SU-DHL-6 (cell line): Measurements from ENCODE around the gene PHLDB1.

Experiments used
- H2AFZ ChIP-seq: fragments of 200-600 bp; sonication (generic); 2 replicates; pipeline ENCODE4 v1.6.1; 2014; ENCODE audit warnings: low read depth, mild to moderate bottlenecking, moderate library complexity, mixed read lengths, antibody characterized with exemption, low read length; ENCODE audit not compliant: severe bottlenecking
- H3F3A ChIP-seq: fragments of 200-600 bp; shearing (Covaris generic); 2 replicates; pipeline ENCODE4 v1.6.0; 2016; ENCODE audit warnings: antibody characterized with exemption, mild to moderate bottlenecking; ENCODE audit not compliant: insufficient read depth
- H3K27ac ChIP-seq: fragments of 200-600 bp; sonication (generic); 2 replicates; pipeline ENCODE4 v1.5.1; 2016; ENCODE audit warnings: low read depth, mild to moderate bottlenecking, low read length, moderate library complexity, mixed read lengths
- H3K27me3 ChIP-seq: fragments of 200-600 bp; sonication (generic), shearing (Covaris generic); 2 replicates; pipeline ENCODE4 v1.6.0; 2014; ENCODE audit warnings: mild to moderate bottlenecking, low read length
- H3K36me3 ChIP-seq: fragments of 200-600 bp; sonication (generic); 2 replicates; pipeline ENCODE4 v1.6.1; 2014; ENCODE audit warnings: mild to moderate bottlenecking, low read length, mixed read lengths
- H3K4me2 ChIP-seq: fragments of 300-600, 200-600 bp; shearing (Covaris generic), sonication (generic); 2 replicates; pipeline ENCODE4 v1.6.0; 2014; ENCODE audit warnings: low read length, low read depth, mild to moderate bottlenecking; ENCODE audit not compliant: poor library complexity, severe bottlenecking
- H3K4me3 ChIP-seq: fragments of 200-600 bp; sonication (generic); 2 replicates; pipeline ENCODE4 v1.5.1; 2014; ENCODE audit warnings: antibody characterized with exemption, low read length, mild to moderate bottlenecking, mixed read lengths; ENCODE audit not compliant: insufficient read depth, poor library complexity, severe bottlenecking
- H3K79me2 ChIP-seq: fragments of 200-600 bp; sonication (generic); 2 replicates; pipeline ENCODE4 v1.6.1; 2014; ENCODE audit warnings: mild to moderate bottlenecking, low read length, moderate library complexity; ENCODE audit not compliant: insufficient read depth
- H3K9ac ChIP-seq: fragments of 200-600 bp; sonication (generic); 2 replicates; pipeline ENCODE4 v1.7.0; 2014; ENCODE audit warnings: mild to moderate bottlenecking, low read length
- H3K9me2 ChIP-seq: fragments of 200-600 bp; sonication (generic); replicated peaks from 2 replicates; pipeline ENCODE4 v1.6.1; 2014; ENCODE audit warnings: low read length; ENCODE audit not compliant: insufficient read depth
- H3K9me3 ChIP-seq: fragments of 200-600 bp; sonication (generic); 2 replicates; pipeline ENCODE4 v1.6.1; 2014; ENCODE audit warnings: low read length, mixed read lengths; ENCODE audit not compliant: insufficient read depth
- H4K20me1 ChIP-seq: fragments of 200-600 bp; sonication (generic); 2 replicates; pipeline ENCODE4 v1.6.1; 2014; ENCODE audit warnings: low read depth, mild to moderate bottlenecking, antibody characterized with exemption, low read length, moderate library complexity, mixed read lengths
- EZH2phosphoT487 ChIP-seq: fragments of 200-600 bp; sonication (generic), shearing (Covaris generic); conservative IDR thresholded peaks from 2 replicates; pipeline ENCODE4 v1.6.1; 2018; ENCODE audit warnings: mild to moderate bottlenecking, antibody characterized with exemption, low read length, moderate library complexity, mixed read lengths
- TF ChIP-seq, protein P1 (sequence below): fragments of 200-600 bp; sonication (generic); IDR thresholded peaks from one replicate; pipeline ENCODE4 v1.5.1; 2017; ENCODE audit warnings: antibody characterized with exemption, mild to moderate bottlenecking, low read length, moderate library complexity; ENCODE audit not compliant: insufficient read depth, poor library complexity, severe bottlenecking

Gene PHLDB1

DNA sequence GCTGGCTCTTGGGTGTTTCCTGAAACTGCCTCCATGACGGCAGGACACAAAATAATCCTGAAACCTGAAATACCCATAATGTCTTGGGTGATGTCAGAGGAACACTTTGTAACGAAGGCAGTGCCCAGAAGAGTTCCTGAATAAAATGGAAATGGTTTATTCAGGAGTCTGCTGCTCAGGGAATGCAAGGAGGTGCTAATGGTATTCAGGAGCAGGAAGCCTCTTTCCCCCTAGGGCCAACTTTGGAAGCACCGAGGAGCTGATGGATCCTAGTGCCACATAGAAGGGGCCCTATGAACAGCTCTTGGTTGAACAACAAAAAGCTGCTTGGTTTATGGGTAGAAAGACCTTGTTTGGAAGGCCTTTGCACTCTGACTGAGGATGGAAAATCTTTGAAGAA, 56.5 kb downstream of the PHLDB1 start:
- Histone ChIP-seq H3K9me3 (no peaks in the 10 kb centered on the region), H3K4me2 (no peak overlapping the region), H3K27ac (no peak overlapping the region), H3K27me3 (no peaks in the 10 kb centered on the region), H3K4me3 (no peak overlapping the region), H3F3A (no peaks in the 10 kb centered on the region), H3K9ac (no peak overlapping the region), H3K79me2 (no peaks in the 10 kb centered on the region), H3K9me2 (no peaks in the 10 kb centered on the region), H4K20me1 (no peaks in the 10 kb centered on the region), H2AFZ (no peak overlapping the region), H3K36me3 (no peaks in the 10 kb centered on the region)
- TF ChIP-seq, protein P1, sequence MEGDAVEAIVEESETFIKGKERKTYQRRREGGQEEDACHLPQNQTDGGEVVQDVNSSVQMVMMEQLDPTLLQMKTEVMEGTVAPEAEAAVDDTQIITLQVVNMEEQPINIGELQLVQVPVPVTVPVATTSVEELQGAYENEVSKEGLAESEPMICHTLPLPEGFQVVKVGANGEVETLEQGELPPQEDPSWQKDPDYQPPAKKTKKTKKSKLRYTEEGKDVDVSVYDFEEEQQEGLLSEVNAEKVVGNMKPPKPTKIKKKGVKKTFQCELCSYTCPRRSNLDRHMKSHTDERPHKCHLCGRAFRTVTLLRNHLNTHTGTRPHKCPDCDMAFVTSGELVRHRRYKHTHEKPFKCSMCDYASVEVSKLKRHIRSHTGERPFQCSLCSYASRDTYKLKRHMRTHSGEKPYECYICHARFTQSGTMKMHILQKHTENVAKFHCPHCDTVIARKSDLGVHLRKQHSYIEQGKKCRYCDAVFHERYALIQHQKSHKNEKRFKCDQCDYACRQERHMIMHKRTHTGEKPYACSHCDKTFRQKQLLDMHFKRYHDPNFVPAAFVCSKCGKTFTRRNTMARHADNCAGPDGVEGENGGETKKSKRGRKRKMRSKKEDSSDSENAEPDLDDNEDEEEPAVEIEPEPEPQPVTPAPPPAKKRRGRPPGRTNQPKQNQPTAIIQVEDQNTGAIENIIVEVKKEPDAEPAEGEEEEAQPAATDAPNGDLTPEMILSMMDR: no peak
- TF ChIP-seq EZH2phosphoT487: no peak

DNA sequence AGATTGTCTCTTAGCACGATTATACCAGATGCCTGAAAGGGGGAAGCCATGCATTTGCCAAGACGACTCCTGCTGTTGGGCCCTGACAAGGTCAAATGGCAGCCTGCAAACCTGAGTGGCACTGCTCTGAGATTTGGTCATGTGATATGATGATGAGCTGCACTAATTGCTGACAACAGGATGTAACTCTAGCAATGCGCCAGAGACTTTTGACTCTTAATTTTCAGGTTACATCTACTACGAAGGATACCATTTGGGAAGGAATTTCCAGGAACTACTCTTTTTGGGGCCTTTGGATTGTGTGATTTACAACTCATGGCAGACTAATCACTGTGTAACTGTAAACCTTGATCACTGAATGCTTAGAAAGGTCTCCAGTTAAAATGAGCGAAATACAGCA, 59.0 kb downstream of the PHLDB1 start:
- H3K36me3 ChIP-seq: no peaks in the 10 kb centered on the region
- no peak overlapping the region for H3K4me2 ChIP-seq
- TF ChIP-seq, protein P1: no peak
- TF ChIP-seq EZH2phosphoT487: no peak
- H3K9me3 ChIP-seq: no peaks in the 10 kb centered on the region
- H3F3A ChIP-seq: no peaks in the 10 kb centered on the region
- H3K27ac ChIP-seq: no peak overlapping the region
- H3K4me3 ChIP-seq: no peak overlapping the region
- H3K9me2 ChIP-seq: no peaks in the 10 kb centered on the region
- no peaks in the 10 kb centered on the region for H4K20me1 ChIP-seq
- H3K27me3 ChIP-seq: no peaks in the 10 kb centered on the region
- H3K9ac ChIP-seq: no peak overlapping the region
- no peaks in the 10 kb centered on the region for H3K79me2 ChIP-seq
- no peak overlapping the region for H2AFZ ChIP-seq

DNA sequence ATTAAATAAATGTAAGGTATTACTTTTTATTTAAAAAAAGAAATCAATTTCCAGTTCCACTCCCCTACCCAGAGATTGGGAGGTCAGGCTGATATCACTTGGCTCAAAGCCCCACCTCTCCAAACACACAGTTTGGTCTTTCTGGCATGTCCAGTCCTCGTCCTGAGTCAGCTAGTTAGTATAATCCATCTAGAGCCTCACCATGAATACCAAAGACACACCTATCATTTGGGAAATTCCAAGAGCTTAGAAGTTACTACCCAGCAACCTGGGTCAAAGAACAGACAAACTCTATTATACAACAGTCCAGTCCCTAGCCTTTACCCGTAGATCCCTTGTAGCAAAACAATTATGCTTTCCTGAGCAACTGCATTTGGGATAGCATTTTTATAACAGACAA, 62.6 kb downstream of the PHLDB1 start:
- no peaks in the 10 kb centered on the region for H3K27me3 ChIP-seq
- H3K9me2 ChIP-seq: no peaks in the 10 kb centered on the region
- no peak overlapping the region for H2AFZ ChIP-seq
- no peaks in the 10 kb centered on the region for H3F3A ChIP-seq
- no peaks in the 10 kb centered on the region for H3K9me3 ChIP-seq
- no peak overlapping the region for H3K9ac ChIP-seq
- H3K4me2 ChIP-seq: no peak overlapping the region
- no peaks in the 10 kb centered on the region for H3K79me2 ChIP-seq
- TF ChIP-seq, protein P1: no peak
- no peak for TF ChIP-seq EZH2phosphoT487
- no peaks in the 10 kb centered on the region for H4K20me1 ChIP-seq
- H3K27ac ChIP-seq: no peak overlapping the region
- H3K4me3 ChIP-seq: no peak overlapping the region
- H3K36me3 ChIP-seq: no peaks in the 10 kb centered on the region
